Measurements from ENCODE around the gene MDH1B.
A peak's percentile ranks its signal among the peaks of the same experiment; 100 is the strongest.

Gene MDH1B

GRCh38 chr2:206764673-206765241 is 371 bp downstream of the MDH1B start:
- peak overlapping the region; percentile 62 for H3K4me2 ChIP-seq (ENCODE audit: low read length, poor library complexity, severe bottlenecking)
- no peak overlapping the region for H3K4ac ChIP-seq (ENCODE audit: low read depth in 1 of 2, low read length in 2 of 2)
- H3K4me3 ChIP-seq (ENCODE audit: insufficient read depth in 1 of 2, low read depth in 1 of 2, low read length in 2 of 2), result peak overlapping the region; percentile 74 to 98
- H3K27me3 ChIP-seq (ENCODE audit: control insufficient read depth in 1 of 2, insufficient read depth in 1 of 2, low read length in 2 of 2), result peaks cover 14% of the 10 kb centered on the region in 2 experiments
- peaks cover 0 to 31% of the 10 kb centered on the region in 2 experiments for H3K36me3 ChIP-seq (ENCODE audit: control insufficient read depth in 1 of 2, insufficient read depth in 2 of 2, low read depth in 1 of 2, low read length in 2 of 2)
- H2BK15ac ChIP-seq (ENCODE audit: low read depth, poor library complexity, severe bottlenecking), result no peak overlapping the region
- H3K18ac ChIP-seq (ENCODE audit: low read depth in 1 of 2, low read length in 2 of 2), result no peak overlapping the region
- no peak for DNase-seq
- H3K9ac ChIP-seq (ENCODE audit: low read length), result peak overlapping the region; percentile 100
- no peak overlapping the region for H3K14ac ChIP-seq (ENCODE audit: low read length in 2 of 2)
- no peak overlapping the region for H2BK12ac ChIP-seq (ENCODE audit: low read length in 2 of 2)
- no peak overlapping the region for H2BK120ac ChIP-seq (ENCODE audit: low read depth, low read length)
- peak overlapping the region; percentile 55 for H2AFZ ChIP-seq (ENCODE audit: low read depth, low read length)
- H4K8ac ChIP-seq (ENCODE audit: low read length), result peak overlapping the region; percentile 92
- H3K4me1 ChIP-seq (ENCODE audit: control insufficient read depth, insufficient read depth, low read depth, low read length), result peaks cover 3% of the 10 kb centered on the region
- H3K79me1 ChIP-seq (replicated peaks; ENCODE audit: low read length, poor library complexity, severe bottlenecking), result peaks cover 13% of the 10 kb centered on the region
- H4K91ac ChIP-seq (ENCODE audit: low read length), result no peak overlapping the region
- peak overlapping the region; percentile 89 for H3K27ac ChIP-seq (ENCODE audit: low read length, poor library complexity, severe bottlenecking)
- H2AK5ac ChIP-seq (ENCODE audit: low read length, severe bottlenecking), result no peak overlapping the region
- WGBS, result 8% methylated on average over 18 of the region's 18 CpGs
- H3K9me3 ChIP-seq (ENCODE audit: control insufficient read depth, low read length), result no peaks in the 10 kb centered on the region
- no peak overlapping the region for H2BK5ac ChIP-seq (ENCODE audit: low read depth, low read length, poor library complexity, severe bottlenecking)
- H3K23ac ChIP-seq (ENCODE audit: low read length in 2 of 2), result no peak overlapping the region

DNA sequence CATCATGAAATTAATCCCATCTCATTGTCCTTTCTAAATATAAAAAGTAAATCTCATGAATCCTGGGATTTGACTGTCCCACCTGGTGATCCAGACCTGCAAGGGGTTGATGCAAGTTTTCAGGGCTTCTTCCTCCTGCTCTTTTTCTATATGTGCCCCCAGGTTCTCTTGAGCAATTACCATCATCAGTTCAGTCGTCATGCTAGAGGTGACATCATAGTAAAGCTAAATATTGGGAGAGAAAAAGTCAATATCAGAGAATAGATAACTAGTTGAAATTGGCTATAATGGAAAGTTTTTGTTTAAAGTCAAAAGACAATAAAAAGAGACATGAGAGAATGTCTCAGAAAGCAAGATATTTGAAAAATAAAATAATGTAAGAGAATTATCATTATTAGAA is 8.3 kb downstream of the MDH1B start:
- no peaks in the 10 kb centered on the region for H3K9me3 ChIP-seq (ENCODE audit: control insufficient read depth, low read length)
- H2BK15ac ChIP-seq (ENCODE audit: low read depth, poor library complexity, severe bottlenecking), result no peak overlapping the region
- 45% methylated on average over 1 of the region's 1 CpG for WGBS
- peaks cover 1% of the 10 kb centered on the region for H3K4me1 ChIP-seq (ENCODE audit: control insufficient read depth, insufficient read depth, low read depth, low read length)
- no peaks in the 10 kb centered on the region for H3K36me3 ChIP-seq (ENCODE audit: control insufficient read depth in 1 of 2, insufficient read depth in 2 of 2, low read depth in 1 of 2, low read length in 2 of 2)
- no peak overlapping the region for H3K4me3 ChIP-seq (ENCODE audit: insufficient read depth in 1 of 2, low read depth in 1 of 2, low read length in 2 of 2)
- no peak overlapping the region for H3K9ac ChIP-seq (ENCODE audit: low read length)
- H2BK5ac ChIP-seq (ENCODE audit: low read depth, low read length, poor library complexity, severe bottlenecking), result no peak overlapping the region
- no peak overlapping the region for H3K4me2 ChIP-seq (ENCODE audit: low read length, poor library complexity, severe bottlenecking)
- no peaks in the 10 kb centered on the region for H3K79me1 ChIP-seq (replicated peaks; ENCODE audit: low read length, poor library complexity, severe bottlenecking)
- H3K27me3 ChIP-seq (ENCODE audit: control insufficient read depth in 1 of 2, insufficient read depth in 1 of 2, low read length in 2 of 2), result peaks cover 10 to 12% of the 10 kb centered on the region in 2 experiments
- no peak overlapping the region for H3K14ac ChIP-seq (ENCODE audit: low read length in 2 of 2)
- no peak overlapping the region for H2BK120ac ChIP-seq (ENCODE audit: low read depth, low read length)
- H3K23ac ChIP-seq (ENCODE audit: low read length in 2 of 2), result no peak overlapping the region
- H2BK12ac ChIP-seq (ENCODE audit: low read length in 2 of 2), result no peak overlapping the region
- H4K91ac ChIP-seq (ENCODE audit: low read length), result no peak overlapping the region
- no peak overlapping the region for H2AK5ac ChIP-seq (ENCODE audit: low read length, severe bottlenecking)
- no peak overlapping the region for H3K18ac ChIP-seq (ENCODE audit: low read depth in 1 of 2, low read length in 2 of 2)
- DNase-seq, result no peak
- no peak overlapping the region for H2AFZ ChIP-seq (ENCODE audit: low read depth, low read length)
- H3K27ac ChIP-seq (ENCODE audit: low read length, poor library complexity, severe bottlenecking), result no peak overlapping the region
- H3K4ac ChIP-seq (ENCODE audit: low read depth in 1 of 2, low read length in 2 of 2), result no peak overlapping the region
- H4K8ac ChIP-seq (ENCODE audit: low read length), result no peak overlapping the region

DNA sequence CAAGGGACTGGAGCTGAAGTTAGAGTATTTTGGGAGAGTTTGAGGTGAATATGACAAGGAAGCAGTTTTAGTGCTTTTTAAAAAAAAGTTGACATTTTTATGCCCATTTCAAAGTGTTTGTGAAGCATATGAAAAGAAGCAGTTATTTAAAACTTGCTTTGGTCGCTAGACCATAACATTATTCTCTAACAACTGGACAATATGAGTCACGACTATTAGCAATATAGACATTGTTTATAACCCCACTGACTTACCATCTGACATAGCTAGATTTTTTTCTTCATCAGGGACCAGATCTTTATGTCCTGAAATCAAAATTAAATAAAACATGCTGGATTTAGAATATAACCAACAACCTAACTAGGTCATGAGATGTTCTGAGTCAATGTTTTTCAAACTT is 24.3 kb downstream of the MDH1B start:
- Histone ChIP-seq H3K36me3 (ENCODE audit: control insufficient read depth in 1 of 2, insufficient read depth in 2 of 2, low read depth in 1 of 2, low read length in 2 of 2) (no peaks in the 10 kb centered on the region), H3K4me1 (ENCODE audit: control insufficient read depth, insufficient read depth, low read depth, low read length) (no peaks in the 10 kb centered on the region), H2BK120ac (ENCODE audit: low read depth, low read length) (no peak overlapping the region), H3K14ac (ENCODE audit: low read length in 2 of 2) (no peak overlapping the region), H2BK15ac (ENCODE audit: low read depth, poor library complexity, severe bottlenecking) (no peak overlapping the region), H4K8ac (ENCODE audit: low read length) (no peak overlapping the region), H3K23ac (ENCODE audit: low read length in 2 of 2) (no peak overlapping the region), H3K27ac (ENCODE audit: low read length, poor library complexity, severe bottlenecking) (no peak overlapping the region), H3K79me1 (replicated peaks; ENCODE audit: low read length, poor library complexity, severe bottlenecking) (no peaks in the 10 kb centered on the region), H2AFZ (ENCODE audit: low read depth, low read length) (no peak overlapping the region), H2BK5ac (ENCODE audit: low read depth, low read length, poor library complexity, severe bottlenecking) (no peak overlapping the region), H3K4me2 (ENCODE audit: low read length, poor library complexity, severe bottlenecking) (no peak overlapping the region), H2AK5ac (ENCODE audit: low read length, severe bottlenecking) (no peak overlapping the region), H3K4me3 (ENCODE audit: insufficient read depth in 1 of 2, low read depth in 1 of 2, low read length in 2 of 2) (no peak overlapping the region), H3K4ac (ENCODE audit: low read depth in 1 of 2, low read length in 2 of 2) (no peak overlapping the region), H3K27me3 (ENCODE audit: control insufficient read depth in 1 of 2, insufficient read depth in 1 of 2, low read length in 2 of 2) (no peaks in the 10 kb centered on the region), H4K91ac (ENCODE audit: low read length) (no peak overlapping the region), H2BK12ac (ENCODE audit: low read length in 2 of 2) (no peak overlapping the region), H3K9ac (ENCODE audit: low read length) (no peak overlapping the region), H3K9me3 (ENCODE audit: control insufficient read depth, low read length) (no peaks in the 10 kb centered on the region), H3K18ac (ENCODE audit: low read depth in 1 of 2, low read length in 2 of 2) (no peak overlapping the region)
- WGBS, result 74% methylated on average over 2 of the region's 2 CpGs
- no peak for DNase-seq

GRCh38 chr2:206739271-206739670 is 25.9 kb downstream of the MDH1B start:
- no peak overlapping the region for H2BK5ac ChIP-seq (ENCODE audit: low read depth, low read length, poor library complexity, severe bottlenecking)
- no peak overlapping the region for H2AFZ ChIP-seq (ENCODE audit: low read depth, low read length)

More at GRCh38 chr2:206739271-206739670, 25.9 kb downstream of the MDH1B start:
- no peak overlapping the region for H2AK5ac ChIP-seq (ENCODE audit: low read length, severe bottlenecking)
- no peaks in the 10 kb centered on the region for H3K9me3 ChIP-seq (ENCODE audit: control insufficient read depth, low read length)
- no peaks in the 10 kb centered on the region for H3K79me1 ChIP-seq (replicated peaks; ENCODE audit: low read length, poor library complexity, severe bottlenecking)
- no peak overlapping the region for H2BK12ac ChIP-seq (ENCODE audit: low read length in 2 of 2)
- H3K14ac ChIP-seq (ENCODE audit: low read length in 2 of 2), result no peak overlapping the region
- H3K18ac ChIP-seq (ENCODE audit: low read depth in 1 of 2, low read length in 2 of 2), result no peak overlapping the region
- no peak overlapping the region for H3K23ac ChIP-seq (ENCODE audit: low read length in 2 of 2)
- H3K4me3 ChIP-seq (ENCODE audit: insufficient read depth in 1 of 2, low read depth in 1 of 2, low read length in 2 of 2), result no peak overlapping the region
- no peak overlapping the region for H3K9ac ChIP-seq (ENCODE audit: low read length)
- no peak overlapping the region for H2BK120ac ChIP-seq (ENCODE audit: low read depth, low read length)
- no peak overlapping the region for H4K91ac ChIP-seq (ENCODE audit: low read length)
- H3K4me1 ChIP-seq (ENCODE audit: control insufficient read depth, insufficient read depth, low read depth, low read length), result no peaks in the 10 kb centered on the region
- H3K36me3 ChIP-seq (ENCODE audit: control insufficient read depth in 1 of 2, insufficient read depth in 2 of 2, low read depth in 1 of 2, low read length in 2 of 2), result no peaks in the 10 kb centered on the region
- 65% methylated on average over 2 of the region's 2 CpGs for WGBS
- no peak overlapping the region for H3K27ac ChIP-seq (ENCODE audit: low read length, poor library complexity, severe bottlenecking)
- no peak overlapping the region for H4K8ac ChIP-seq (ENCODE audit: low read length)
- no peak for DNase-seq
- H3K4ac ChIP-seq (ENCODE audit: low read depth in 1 of 2, low read length in 2 of 2), result no peak overlapping the region
- H2BK15ac ChIP-seq (ENCODE audit: low read depth, poor library complexity, severe bottlenecking), result no peak overlapping the region
- H3K27me3 ChIP-seq (ENCODE audit: control insufficient read depth in 1 of 2, insufficient read depth in 1 of 2, low read length in 2 of 2), result no peaks in the 10 kb centered on the region
- H3K4me2 ChIP-seq (ENCODE audit: low read length, poor library complexity, severe bottlenecking), result no peak overlapping the region

All from mesenchymal stem cell (in vitro differentiated cells and primary cell).